GM15510 (cell line): ENCODE results near the gene CENPL.

Experiments
- POLR2A ChIP-seq: IDR thresholded peaks from 3 replicates; pipeline ENCODE4 v1.6.1; 2011; ENCODE audit warnings: borderline replicate concordance; ENCODE audit not compliant: insufficient read length; ENCODE audit errors: extremely low read depth

The CENPL gene

DNA sequence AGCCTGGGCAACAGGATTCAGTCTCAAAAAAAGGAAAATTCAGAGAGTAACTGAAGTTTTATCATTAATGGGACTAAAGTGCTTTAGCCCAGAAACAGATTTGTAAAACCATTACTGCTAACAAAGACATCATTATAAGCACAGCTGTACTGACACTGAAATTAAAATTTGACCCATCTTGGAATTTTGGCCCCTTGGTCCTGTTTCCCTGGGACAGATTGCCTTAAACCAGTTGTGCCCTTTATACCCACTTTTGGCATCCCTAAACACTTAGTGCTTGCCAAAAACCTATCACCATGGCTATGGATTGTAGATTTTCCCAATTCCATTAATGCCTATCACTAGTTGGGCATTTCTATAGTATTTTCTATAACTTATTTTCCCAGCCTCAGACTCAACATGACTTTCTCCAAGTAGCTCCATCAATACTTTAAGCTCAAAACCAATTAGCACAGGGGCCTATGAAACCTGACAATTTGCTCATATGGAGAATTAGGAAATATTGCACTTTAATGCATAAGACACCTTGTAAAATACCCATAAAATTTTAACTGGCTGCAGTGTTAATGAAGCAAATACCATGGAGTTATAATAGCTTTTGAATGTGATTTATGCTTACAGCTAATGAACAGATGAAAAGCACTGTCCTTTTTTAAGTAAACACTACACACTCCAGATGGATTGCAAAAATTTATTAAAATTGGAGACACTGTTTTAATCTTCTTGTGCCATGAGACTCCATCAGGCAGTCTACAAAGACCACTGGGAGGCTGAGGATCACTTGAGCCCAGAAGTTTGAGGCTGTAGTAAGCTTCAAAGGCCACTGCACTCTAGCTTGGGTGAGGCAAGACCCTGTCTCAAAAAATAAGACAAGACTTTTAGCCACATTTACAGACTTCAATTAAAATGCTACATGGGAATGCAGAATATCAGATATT is 38.8 kb upstream of the CENPL start:
- TF ChIP-seq POLR2A = no peak

DNA sequence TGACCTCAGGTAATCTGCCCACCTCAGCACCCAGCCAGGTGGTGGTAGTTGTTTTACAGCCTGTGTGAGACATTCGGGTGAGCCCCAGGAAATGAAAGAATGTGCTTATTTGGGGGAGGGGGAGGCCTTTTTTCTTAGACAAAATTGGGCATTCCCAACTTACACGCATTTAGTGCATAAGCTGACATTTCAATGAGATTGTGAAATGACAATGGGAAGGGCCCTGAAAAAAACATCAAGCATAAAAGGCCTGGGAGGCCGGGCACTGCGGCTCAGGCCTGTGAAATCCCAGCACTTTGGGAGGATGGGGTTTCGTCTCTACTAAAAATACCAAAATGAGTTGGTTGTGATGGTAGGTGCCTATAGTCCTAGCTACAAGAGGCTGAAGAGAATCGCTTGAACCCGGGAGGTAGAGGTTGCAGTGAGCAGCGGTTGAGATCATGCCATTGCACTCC is 38.1 kb upstream of the CENPL start:
- TF ChIP-seq POLR2A = no peak

DNA sequence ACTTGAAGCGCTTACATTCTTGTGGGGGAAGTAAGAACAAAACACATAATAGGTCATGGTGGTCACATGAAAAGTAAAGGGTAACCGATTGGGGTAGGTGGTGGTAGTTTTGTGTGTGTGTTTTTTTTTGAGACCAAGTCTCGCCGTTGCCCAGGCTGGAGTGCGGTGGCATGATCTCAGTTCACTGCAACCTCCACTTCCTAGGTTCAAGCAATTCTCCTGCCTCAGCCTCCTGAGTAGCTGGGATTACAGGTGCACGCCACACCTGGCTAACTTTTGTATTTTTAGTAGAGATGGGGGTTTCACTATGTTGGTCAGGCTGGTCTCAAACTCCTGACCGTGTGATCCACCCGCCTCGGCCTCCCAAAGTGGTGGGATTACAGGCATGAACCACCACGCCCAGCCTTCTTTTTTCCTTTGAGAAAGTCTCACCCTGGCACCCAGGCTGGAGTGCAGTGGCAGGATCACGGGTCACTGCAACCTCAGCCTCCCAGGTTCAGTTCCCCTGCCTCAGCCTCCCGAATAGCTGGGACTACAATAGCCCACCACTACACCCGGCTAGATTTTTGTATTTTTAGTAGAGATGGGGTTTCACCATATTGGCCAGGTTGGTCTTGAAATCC is 37.6 kb upstream of the CENPL start:
- TF ChIP-seq POLR2A = peak; percentile 49

DNA sequence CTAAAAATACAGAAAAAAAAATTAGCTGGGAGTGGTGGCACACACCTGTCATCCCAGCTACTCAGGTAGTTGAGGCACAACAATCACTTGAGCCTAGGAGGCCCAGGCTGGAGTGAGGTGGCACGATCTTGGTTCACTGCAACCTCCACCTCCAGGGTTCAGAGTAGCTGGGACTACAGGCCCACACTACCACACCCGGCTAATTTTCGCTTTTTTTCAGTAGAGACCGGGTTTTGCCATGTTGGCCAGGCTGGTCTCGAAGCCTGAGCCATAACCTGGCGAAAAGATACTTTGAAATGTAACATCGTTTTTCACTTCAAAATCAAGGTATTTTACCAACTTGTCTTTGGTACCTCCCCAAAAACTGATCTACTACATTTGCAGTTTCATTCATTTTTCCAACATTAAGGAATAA is 37.1 kb upstream of the CENPL start:
- no peak for TF ChIP-seq POLR2A

DNA sequence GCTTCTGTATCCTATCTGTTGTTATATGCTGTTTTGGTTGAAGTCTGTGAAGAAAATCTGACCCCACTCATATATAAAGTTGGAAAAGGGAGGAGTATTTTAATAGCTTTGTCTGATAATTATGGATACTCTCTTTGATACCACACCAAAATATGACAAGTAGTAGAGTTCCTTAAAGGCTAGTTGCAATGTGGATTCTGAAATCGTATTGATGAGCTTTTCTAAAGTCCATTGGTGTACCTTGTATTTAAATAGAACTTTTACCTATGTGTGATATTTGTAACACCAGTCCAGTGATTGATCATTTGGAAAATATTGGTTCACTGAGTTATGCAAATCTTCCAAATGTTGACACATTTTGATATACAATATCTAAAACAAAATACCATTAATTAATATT is 35.4 kb upstream of the CENPL start:
- TF ChIP-seq POLR2A = no peak

DNA sequence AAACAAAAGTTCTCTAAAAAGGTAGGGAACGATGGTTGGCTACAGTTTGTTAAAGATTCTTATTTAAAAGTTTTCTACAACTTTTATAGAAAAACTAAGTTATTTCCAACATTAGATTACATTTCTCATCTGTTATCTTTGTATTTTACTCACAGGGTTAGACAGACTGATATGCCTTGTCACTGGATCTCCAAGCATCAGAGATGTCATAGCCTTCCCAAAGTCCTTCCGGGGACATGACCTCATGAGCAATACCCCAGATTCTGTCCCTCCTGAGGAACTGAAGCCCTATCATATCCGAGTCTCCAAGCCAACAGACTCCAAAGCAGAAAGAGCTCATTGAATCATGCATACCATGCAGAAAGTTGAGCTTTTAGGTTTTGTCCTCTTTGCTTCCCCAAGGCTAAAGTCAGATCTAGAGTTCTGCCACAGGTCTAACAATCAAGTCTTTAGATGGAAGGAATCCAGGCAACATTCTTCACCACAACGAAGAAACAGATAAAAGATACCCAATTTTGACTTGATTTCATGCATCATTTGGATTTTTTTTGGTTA is 32.8 kb upstream of the CENPL start:
- TF ChIP-seq POLR2A = no peak

DNA sequence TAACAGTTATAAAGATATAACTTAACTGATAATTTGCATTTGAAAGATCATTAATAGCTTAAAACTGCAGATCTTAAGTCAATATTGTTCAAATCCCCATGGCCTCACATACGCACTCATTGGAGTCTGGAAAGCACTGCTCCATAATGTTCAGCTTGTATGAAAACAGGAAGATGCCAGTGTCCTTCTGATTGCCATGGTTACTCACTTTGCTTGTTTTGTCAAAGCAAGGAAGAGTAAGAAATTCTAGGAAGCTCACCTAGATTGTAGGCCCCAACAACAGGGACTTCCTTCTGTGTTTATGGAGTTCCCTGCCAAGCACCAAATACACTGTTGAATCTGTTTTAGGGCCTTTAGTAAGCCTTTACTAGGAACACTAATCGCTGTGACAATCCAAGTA is 32.2 kb upstream of the CENPL start:
- no peak for TF ChIP-seq POLR2A

DNA sequence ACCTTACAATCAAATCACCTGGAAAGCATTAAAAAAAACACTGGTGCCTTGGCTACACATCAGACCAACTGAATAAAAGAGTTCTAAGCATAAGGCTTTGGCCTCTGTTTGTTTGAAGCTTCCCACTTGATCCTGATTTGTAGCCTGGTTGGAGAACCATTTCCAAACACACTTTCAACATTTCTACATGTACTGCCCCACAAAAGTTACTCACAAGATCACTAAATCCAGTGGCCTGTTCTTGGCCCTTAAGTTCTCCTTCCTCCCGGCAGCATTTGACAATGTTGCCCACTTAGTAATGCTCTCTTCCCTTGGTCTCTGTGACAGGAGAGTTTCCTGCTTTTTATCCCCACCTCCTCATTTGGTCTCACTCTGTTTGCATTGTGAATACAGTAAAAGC is 31.3 kb upstream of the CENPL start:
- TF ChIP-seq POLR2A = no peak

DNA sequence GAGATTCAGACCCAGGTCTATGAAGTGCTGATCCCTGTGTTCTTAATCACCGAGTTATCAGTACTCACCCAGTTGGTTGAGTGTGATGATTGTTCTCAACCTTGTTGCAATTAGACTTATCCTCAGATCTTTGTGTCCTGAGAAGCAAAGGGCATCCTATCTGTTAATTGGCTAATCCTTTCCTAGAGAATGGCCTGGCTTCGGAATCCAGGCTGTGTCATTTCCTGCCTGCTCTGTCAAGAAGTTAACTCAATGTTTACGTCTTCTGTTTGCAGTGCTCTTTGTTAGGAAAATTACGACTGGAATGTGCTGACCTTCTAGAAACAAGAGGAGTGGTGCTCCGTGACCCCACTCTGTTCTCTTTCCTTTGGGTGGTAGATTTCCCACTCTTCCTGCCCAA is 28.4 kb upstream of the CENPL start:
- TF ChIP-seq POLR2A = no peak

DNA sequence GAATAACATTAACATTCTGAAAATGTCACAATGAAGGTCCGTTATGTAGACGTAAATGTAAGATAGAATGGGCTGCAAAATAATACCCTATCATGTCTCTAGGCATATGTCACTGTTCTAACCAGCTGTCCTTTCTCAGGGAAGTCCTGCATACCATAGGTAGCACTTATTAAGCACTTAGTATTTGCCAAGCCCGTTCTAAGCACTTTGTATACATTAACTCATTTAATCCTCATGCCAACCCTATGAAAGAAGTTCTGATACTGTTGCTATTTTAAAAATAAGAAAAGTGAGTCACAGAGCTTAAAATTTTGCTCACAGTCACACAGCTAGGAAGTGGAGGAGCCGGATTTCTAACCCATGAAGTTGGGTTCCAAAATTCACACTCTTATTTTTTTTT is 27.4 kb upstream of the CENPL start:
- no peak for TF ChIP-seq POLR2A

DNA sequence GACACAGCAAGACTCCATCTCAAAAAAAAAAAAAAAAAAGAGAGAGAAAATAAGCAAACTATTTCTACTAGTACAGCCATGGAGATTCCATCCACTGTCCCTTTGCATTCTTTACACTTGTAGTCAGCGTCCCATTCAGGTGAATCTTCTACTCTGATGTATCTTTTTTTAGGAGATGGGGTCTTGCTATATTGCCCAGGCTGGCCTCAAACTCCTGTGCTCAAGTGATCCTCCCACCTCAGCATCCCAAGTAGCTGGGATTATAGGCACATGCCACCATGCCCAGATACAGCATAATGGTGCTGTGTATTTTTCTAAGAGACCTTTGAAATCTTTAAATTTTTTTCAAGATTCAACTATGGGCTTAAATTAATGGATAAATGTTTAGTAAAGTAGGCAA is 8.1 kb upstream of the CENPL start:
- no peak for TF ChIP-seq POLR2A

DNA sequence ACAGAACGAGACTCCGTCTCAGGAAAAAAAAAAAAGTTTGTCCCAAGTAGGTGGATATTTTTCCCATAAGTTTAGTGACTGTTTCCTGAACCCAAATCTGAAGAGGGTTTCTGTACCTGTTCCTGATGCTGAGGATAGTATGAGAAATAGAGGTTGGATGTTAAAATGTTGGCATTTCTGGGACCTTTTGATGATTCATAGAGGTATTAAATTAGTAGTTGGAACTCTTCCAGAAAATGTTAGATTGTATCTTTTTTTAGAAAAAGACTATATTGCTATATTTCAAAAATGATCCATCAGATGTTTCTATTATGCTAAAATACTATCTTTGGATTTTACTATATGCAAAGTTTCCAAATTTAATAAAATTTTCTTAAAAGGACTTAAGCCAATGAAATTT is 2.9 kb upstream of the CENPL start:
- TF ChIP-seq POLR2A = no peak

DNA sequence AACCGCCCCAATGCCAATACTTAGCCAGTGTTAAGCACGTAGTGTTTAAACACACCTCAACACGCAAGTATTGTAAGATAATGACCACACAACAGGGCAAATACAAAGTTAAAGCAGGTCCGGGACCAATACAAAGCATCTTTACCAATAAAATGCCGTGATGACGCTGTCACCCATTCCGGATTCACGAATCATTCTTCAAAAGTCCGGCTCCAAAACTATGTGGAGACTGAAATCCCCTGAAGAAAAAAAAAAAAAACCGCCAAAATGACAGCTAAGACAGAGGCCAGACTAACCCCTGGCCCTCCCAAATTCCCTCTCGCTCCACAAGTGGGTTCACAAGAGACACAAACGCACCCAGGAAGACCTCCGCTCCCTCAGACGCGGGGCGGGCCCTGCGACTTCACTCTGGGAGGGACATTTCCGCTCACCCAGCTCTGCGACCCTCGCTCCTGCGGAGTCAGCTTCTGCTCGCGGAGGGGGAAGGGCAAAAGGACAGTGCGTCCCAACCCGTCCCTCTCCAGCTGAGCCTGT is 835 bp downstream of the CENPL start:
- peak; percentile 58 for TF ChIP-seq POLR2A

DNA sequence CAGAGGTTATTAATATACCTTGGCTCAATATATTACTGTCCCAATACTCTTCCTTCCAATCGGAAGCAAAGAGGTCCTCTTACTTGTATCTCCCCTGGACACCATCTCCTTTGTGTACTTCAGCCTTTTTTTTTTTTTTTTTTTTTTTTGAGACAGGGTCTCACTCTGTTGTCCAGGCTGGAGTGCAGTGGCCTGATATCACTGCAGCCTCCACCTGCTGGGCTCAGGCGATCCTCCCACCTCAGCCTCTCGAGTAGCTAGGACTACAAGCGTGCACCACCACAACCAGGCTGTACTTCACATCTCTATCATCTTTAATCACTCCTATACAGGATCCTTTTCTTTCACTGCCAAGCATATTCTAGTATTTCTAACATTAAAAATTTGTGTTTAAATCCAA is 3.0 kb downstream of the CENPL start:
- no peak for TF ChIP-seq POLR2A

DNA sequence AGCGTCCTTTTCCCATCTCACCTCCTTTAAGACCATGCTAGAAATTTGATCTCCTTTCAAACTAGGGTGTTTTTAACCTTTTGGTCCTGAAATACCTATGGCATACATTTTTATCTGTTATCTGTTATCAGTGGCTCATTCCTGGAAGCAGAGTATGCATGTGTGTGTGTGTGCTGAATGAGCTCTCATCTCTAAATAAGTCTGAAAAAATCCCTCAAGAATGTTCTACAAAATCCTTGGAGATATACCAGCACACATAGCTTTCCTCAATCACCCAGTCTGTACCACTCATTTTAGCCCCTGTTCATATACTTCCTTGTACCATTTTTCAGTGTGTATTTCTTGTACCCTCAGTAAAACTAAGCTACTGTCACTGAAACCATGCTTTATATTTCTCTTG is 6.2 kb downstream of the CENPL start:
- no peak for TF ChIP-seq POLR2A
